Caki2 (cell line): Measurements from ENCODE around the gene GRIFIN. TPM values are rescaled to one million over a fixed set of nuclear protein-coding genes. Genes with fewer than 3 reads are reported as not detected.

Source experiments
- DNase-seq: peaks from one replicate; pipeline ENCODE4 v3.0.0-alpha.2; 2015; ENCODE audit warnings: low read depth
- in situ Hi-C: cut with HindIII; loops from 2 replicates; pipeline ENCODE4 v1.10.0; 2016; ENCODE audit warnings: low sequenced_read_pairs, low pct_unique_long_range_greater_than_20kb, mixed read lengths
- total RNA-seq: library from RNA; depleted of rRNA; stranded (reverse); fragments of >200 nt; shearing (Covaris generic); gene quantifications from 2 replicates; pipeline ENCODE4 v1.2.3, GENCODE V29; 2014; ENCODE audit warnings: low replicate concordance

Gene GRIFIN
- total RNA-seq, 1 experiment from 2014 or later = not detected

DNA sequence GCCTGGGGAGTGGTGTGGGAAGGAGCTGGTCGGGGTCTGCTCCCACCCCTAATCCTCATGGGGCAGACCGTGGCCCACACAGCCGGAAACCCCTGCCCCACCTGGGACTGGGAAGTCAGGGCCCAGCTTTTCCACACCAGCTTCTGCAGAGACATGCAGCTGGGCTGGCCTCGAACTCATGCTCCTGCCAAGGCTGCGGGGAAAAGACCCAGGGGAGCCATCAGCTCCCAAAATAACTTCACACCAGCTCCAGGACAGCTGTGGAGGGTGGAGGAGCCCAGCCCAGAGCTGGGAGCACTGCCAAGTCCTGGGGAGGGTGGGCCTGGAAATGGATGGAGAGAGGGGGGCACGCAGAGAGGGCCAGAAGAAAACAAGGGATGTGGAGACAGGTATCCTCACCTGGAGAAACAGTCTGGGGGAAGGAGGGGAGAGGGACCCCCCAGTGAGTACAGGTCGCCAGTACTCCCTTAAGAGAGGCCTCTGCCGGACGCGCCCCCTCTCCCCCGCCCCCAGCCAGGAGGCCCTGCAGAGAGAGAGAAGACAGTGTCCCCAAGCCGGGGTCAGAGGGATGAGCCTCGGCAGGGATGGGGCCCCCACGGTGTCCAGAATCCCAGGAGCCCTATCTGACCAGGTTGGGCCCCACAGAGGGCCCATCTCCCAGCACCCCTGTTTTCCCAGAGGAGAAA, 11.5 kb upstream of the GRIFIN start:
- DNase-seq = no peak

GRCh38 chr7:2484868-2485267, 8.7 kb upstream of the GRIFIN start:
- no peak for DNase-seq
- in situ Hi-C loops = no loop called here

More for the DNA sequence above, 11.5 kb upstream of the GRIFIN start:
- in situ Hi-C loops = no loop called here

DNA sequence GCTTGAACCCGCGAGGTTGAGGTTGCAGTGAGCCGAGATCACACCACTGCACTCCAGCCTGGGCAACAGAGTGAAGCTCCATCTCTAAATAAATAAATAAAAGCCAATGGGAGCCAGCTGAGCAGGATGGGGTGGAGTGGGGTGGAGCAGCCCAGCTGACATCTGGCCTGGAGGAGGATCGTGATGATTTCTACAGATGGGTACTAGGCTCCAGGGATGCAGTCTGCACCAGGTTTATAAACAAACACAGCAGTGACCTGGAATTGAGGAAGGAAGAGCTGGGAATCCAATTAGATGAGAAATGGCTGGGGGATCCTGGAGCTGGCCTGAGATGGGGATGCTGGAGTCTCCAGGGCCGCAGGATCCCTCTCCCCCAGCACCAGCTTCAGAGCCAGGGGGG, 7.3 kb upstream of the GRIFIN start:
- DNase-seq = no peak
- in situ Hi-C loops = no loop called here

DNA sequence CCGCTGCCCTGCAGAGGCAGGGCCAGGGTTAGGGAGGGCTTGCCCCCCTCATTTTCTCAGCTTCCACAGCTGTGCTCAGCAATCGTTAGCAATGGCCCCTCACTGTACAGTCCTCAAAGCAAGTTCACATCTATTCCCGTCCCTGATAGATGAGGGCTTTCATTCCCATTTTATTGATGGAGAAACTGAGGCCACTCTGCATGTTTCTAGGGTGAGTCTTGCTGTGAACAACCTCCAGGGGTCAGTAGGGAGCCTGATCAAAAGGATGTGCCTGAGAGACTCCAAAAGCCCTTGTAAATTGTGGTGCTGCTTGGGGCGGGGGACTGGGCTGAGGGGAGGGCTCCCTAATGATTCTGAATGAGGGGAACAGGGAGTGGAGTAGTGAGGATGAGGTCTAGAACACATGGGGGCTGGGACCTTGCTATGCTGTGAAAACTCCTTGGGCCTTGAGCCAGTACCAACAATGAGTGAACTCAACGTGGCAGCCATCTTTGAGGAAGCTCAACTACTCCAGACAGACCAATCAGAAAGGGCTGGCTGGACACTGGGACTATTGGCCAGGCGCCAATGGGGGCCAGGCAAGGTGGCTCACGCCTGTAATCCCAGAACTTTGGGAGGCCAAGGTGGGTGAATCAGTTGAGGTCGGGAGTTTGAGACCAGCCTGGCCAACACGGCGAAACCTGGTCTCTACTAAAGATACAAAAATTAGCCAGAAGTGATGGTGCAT, 6.7 kb upstream of the GRIFIN start:
- DNase-seq = no peak
- in situ Hi-C loops = no loop called here

DNA sequence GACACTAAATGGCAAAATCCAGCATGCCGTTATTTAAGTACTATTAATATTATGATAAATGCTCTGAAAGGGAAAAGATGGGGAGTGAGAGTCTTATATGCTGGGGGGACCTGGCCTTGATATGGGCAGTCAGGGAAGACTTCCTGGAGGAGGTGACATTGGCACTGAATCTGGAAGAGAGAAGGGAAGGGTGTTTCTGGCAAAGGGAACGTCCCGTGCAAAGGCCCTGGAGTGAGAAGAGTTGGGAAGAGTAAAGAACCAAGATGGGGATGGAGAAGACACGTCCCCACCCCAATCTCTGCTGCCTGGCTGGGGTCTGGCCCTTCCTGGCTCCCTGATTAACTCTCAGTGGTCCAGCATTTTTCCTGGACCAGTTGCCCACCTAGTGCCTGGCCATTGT, 5.0 kb upstream of the GRIFIN start:
- DNase-seq = no peak
- in situ Hi-C loops = no loop called here

- no peak for DNase-seq
- in situ Hi-C loops = no loop called here
Observed at GRCh38 chr7:2480070-2480408, 3.8 kb upstream of the GRIFIN start.

- no peak for DNase-seq
- in situ Hi-C loops = no loop called here
Observed at GRCh38 chr7:2479276-2480069, 3.3 kb upstream of the GRIFIN start.

GRCh38 chr7:2478800-2479199, 2.6 kb upstream of the GRIFIN start:
- DNase-seq = no peak
- in situ Hi-C loops = no loop called here

DNA sequence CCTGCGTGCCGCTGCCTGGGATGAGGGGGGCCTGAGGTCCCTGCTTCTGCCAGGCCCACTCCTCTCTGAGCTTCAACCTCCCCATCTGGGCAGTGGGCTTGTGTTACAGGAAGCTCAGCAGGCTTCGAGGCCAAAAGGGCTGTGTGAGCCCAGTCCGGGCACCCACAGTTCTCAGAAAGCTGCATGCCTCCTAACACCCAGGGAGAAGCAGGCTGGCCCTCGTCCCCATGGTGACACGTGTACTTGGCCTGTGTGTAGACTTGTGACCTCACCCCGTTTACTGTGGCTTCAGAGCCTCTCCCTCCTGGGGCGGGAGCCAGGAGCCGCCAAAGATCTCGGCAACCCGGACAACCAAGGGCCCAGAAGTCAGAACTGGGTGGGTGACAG, 2.2 kb upstream of the GRIFIN start:
- DNase-seq = no peak
- in situ Hi-C loops = no loop called here

- DNase-seq = no peak
- in situ Hi-C loops = no loop called here
Observed at GRCh38 chr7:2477447-2478398, 1.5 kb upstream of the GRIFIN start.

DNA sequence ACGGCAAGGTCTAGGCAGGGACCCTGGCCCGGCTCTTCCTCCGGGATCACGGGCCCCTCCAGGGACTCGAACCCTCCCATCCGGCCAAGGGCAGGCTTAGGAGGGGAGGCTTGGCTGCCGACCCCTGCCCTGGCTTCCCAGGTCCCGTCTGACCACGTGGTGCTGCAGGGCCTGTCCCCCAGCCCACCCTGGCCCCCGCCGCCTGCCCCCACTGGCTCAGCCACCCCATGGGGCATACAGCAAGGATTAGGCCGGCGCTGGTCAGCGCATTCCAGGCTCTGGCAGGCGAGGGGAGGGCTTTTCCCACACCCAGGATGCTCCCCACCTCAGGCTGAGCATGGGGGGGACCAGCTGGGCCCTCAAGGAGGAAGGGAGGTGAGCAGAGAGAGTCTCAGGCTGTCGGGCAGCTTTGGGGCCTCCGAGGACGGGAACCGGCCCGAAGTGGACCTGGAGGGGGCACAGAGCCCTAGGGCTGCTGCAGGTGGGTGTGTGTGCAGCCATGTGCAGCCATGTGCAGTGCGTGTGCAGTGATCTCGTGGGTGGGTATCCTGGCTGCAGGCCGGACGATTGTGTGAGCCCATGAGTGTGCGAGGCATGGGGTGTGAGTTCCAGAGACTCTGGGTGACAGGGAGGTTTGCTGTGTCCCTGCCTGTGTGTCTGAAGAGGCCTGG, 713 bp upstream of the GRIFIN start:
- in situ Hi-C loops = no loop called here
- no peak for DNase-seq

DNA sequence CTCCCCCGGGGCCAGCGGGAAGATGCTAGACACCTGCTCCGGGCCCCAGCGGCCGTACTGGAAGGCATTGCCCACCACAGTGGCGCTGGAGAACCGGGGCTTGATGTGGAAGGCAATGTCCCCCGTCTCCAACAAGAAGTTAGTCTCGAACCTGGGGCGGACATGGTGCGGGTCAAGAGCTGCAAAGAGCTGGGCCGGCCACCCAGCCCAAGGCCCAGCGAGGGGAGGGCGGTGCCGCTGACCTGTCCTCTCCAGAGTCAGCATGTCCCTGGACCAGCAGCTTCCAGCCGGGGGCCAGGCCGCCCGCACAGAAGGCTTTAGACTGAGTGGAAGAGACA, 551 bp downstream of the GRIFIN start:
- DNase-seq = no peak
- in situ Hi-C loops = no loop called here

GRCh38 chr7:2474813-2475677, 1.2 kb downstream of the GRIFIN start:
- no peak for DNase-seq
- in situ Hi-C loops = no loop called here

DNA sequence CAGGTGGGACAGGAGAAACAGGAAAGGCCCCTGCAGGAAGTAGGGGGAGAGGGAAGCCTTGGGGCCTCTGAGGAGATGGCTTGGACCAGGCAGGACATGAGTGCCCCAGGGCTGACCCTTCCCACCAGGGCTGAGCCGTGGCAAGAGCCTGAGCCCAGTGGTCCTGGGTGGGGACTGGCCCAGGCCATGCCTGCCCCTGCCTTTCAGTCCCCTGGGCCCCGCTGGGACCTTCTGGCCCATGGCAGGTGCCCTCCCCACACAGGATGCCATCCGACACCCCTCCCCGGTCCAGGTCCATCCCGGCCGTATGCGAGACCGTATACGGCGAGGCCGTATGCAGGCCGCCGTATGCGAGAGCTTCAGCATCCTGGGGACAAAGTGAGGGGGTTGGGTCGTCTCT, 2.0 kb downstream of the GRIFIN start:
- no peak for DNase-seq
- in situ Hi-C loops = no loop called here

GRCh38 chr7:2473496-2474180, 2.6 kb downstream of the GRIFIN start:
- in situ Hi-C loops = no loop called here
- DNase-seq = no peak

DNA sequence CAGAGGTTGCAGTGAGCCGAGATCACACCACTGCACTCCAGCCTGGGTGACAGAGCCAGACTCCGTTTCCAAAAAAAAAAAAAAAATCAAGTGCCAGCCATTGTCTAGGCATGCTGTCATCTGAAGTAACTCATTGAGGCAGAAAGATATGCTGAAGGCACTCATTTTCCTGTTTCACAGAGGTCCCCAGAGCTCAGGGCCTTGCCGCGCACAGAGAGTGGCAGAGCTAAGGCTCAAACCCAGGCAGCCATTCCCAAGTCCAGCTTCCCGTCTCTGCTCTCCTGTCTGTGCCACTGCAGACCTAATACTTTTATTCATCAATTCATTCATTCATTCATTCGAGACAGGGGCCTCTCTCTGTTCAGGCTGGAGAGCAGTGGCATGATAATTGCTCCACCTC, 3.5 kb downstream of the GRIFIN start:
- DNase-seq = no peak
- in situ Hi-C loops = no loop called here

DNA sequence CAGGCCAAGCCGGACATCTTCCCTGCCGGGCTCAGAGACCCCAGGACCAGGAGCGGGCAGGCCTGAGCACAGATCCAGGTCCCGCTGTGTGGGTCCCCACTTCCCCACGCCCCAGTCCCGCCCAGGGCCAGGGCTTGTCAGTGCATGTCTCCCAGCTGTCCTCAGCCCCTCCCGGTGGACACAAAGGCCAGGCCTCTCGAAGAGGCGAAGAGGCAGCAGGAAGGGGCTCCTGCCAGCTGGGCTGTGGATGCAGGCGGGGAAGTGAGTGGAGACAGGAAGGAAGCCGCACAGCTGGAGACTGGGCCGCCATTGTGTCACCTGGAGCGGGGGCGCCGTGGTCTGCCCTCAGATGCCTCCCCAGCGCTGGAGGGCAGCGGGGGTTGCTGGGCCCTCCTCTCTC, 4.8 kb downstream of the GRIFIN start:
- in situ Hi-C loops = no loop called here
- no peak for DNase-seq
